GM12864 (cell line): ENCODE measurements around the gene NFXL1.

Experiments
- DNase-seq: peaks from one replicate; pipeline ENCODE4 v3.0.0-alpha.2; 2011; ENCODE audit warnings: low read depth
- H3K4me3 ChIP-seq: 2 replicates; pipeline ENCODE4 v1.5.1; 2011; ENCODE audit warnings: mild to moderate bottlenecking, low read depth, low read length, control low read depth
- TF ChIP-seq, protein P1 (sequence below): IDR thresholded peaks from 2 replicates; pipeline ENCODE4 v1.5.1; 2011; ENCODE audit warnings: low read depth, mild to moderate bottlenecking, moderate library complexity, low read length, control low read depth, inconsistent platforms; ENCODE audit errors: missing control alignments

The NFXL1 gene

DNA sequence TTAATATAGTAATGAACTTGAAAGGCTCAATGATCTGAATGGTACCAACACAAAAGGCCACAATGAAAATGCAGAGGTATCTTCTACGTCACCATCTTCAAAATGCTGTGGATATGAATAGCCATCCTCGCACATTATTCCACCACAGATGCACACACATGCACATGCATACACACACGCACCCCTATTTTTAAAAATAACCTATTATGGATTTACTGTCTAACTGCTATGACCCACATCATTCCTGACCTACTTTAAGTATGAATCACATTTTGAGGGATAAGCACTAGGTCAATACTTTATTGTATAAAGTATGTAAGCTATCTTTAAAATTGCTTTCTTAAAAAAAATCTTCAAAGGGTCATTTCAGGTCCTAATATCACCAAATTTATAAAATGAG is 52.1 kb downstream of the NFXL1 start:
- H3K4me3 ChIP-seq: no peak overlapping the region
- DNase-seq: no peak
- TF ChIP-seq, protein P1, sequence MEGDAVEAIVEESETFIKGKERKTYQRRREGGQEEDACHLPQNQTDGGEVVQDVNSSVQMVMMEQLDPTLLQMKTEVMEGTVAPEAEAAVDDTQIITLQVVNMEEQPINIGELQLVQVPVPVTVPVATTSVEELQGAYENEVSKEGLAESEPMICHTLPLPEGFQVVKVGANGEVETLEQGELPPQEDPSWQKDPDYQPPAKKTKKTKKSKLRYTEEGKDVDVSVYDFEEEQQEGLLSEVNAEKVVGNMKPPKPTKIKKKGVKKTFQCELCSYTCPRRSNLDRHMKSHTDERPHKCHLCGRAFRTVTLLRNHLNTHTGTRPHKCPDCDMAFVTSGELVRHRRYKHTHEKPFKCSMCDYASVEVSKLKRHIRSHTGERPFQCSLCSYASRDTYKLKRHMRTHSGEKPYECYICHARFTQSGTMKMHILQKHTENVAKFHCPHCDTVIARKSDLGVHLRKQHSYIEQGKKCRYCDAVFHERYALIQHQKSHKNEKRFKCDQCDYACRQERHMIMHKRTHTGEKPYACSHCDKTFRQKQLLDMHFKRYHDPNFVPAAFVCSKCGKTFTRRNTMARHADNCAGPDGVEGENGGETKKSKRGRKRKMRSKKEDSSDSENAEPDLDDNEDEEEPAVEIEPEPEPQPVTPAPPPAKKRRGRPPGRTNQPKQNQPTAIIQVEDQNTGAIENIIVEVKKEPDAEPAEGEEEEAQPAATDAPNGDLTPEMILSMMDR: no peak

GRCh38 chr4:47860305-47860704 is 54.1 kb downstream of the NFXL1 start:
- DNase-seq: no peak
- TF ChIP-seq, protein P1: no peak
- no peak overlapping the region for H3K4me3 ChIP-seq

DNA sequence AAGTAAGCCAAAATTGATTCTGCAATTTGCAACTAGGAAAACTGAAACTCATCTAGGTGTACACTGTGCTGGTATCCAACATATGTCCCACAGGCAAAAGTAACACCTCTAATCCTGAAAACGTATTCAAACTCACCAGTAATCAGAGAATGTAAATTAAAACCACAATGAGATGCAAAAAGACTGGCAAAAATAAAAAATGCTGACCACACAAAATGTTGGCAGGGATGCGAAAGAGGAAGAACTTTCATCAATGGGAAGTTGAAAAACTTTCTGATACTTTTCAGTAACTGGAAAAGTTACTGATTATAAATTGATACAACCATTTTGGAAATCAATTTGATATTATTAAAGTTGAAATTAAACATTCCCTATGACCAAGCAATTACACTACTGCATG is 56.4 kb downstream of the NFXL1 start:
- H3K4me3 ChIP-seq: no peak overlapping the region
- no peak for DNase-seq
- TF ChIP-seq, protein P1: no peak

DNA sequence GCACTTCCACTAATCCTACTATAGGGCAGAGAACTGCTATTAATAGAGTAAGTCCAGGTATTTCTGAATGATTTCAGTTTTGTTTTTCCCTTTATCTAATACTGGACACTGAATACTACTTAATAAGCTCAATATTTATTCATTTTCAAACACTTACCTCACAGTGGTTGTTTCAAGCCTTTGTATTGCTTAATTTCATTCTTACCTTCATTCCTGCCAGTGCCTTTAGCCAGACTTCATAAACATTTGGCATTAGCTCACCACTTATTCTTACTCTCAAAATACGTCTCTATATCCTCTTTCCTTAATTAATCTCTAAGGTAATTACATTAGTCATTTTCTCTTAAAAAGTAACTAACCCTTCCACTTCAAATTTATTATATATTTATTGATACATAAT is 57.7 kb downstream of the NFXL1 start:
- TF ChIP-seq, protein P1: no peak
- DNase-seq: no peak
- H3K4me3 ChIP-seq: no peak overlapping the region

GRCh38 chr4:47855350-47855749 is 59.0 kb downstream of the NFXL1 start:
- TF ChIP-seq, protein P1: no peak
- DNase-seq: no peak
- no peak overlapping the region for H3K4me3 ChIP-seq

DNA sequence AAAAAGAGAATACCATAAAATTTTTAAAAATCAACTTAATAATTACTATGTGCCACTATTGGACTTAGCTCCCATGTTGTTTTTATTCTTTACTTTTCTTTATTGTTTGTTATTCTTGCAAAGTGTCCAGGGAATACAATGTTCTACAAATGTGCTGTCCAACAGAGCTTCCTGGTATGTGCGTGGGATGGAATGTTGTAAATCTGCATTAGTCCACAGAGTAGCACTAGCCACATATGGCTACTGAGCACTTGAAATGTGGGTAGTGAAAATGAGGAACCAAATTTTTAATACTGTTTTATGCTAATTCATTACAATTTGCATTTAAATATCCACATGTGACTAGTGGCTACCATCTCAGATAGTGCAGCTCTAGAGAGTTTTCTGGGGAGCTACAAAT is 62.2 kb downstream of the NFXL1 start:
- no peak for DNase-seq
- TF ChIP-seq, protein P1: no peak
- H3K4me3 ChIP-seq: no peak overlapping the region

GRCh38 chr4:47849466-47849865 is 64.9 kb downstream of the NFXL1 start:
- no peak overlapping the region for H3K4me3 ChIP-seq
- no peak for DNase-seq
- TF ChIP-seq, protein P1: no peak
